GM23338 (cell line): ENCODE results near the gene FER. TPM values are rescaled to one million over a fixed set of nuclear protein-coding genes. Genes with fewer than 3 reads are reported as not detected.

ENCODE experiments used
- ATAC-seq: fragments of 200-7000 bp; cut with Tn5 transposase; 3 replicates; pipeline ENCODE4 v1.9.1; 2020
- DNase-seq: peaks from one replicate; pipeline ENCODE4 v3.0.0-alpha.2; 2015; ENCODE audit warnings: low spot score
- H2AFZ ChIP-seq: fragments of 200-600 bp; sonication (generic); 2 replicates; pipeline ENCODE4 v1.8.0; 2016; ENCODE audit warnings: antibody characterized with exemption, mild to moderate bottlenecking, moderate library complexity
- H3F3A ChIP-seq: fragments of 200-600 bp; sonication (generic); replicated peaks from 2 replicates; pipeline ENCODE4 v1.8.0; 2017; ENCODE audit warnings: antibody characterized with exemption, mixed run types, low read depth
- H3K27ac ChIP-seq: fragments of 200-600 bp; sonication (generic); 2 replicates; pipeline ENCODE4 v1.6.1; 2016; ENCODE audit warnings: low read depth
- H3K27me3 ChIP-seq: fragments of 200-600 bp; sonication (generic); 2 replicates; pipeline ENCODE4 v1.8.0; 2016; ENCODE audit warnings: mild to moderate bottlenecking, mixed run types, moderate library complexity; ENCODE audit not compliant: insufficient read depth
- H3K36me3 ChIP-seq: fragments of 200-600 bp; sonication (generic); 2 replicates; pipeline ENCODE4 v1.8.0; 2016; ENCODE audit warnings: mild to moderate bottlenecking; ENCODE audit not compliant: insufficient read depth
- H3K4me1 ChIP-seq: fragments of 200-600 bp; sonication (generic); 2 replicates; pipeline ENCODE4 v1.8.0; 2016; ENCODE audit warnings: mild to moderate bottlenecking, moderate library complexity; ENCODE audit not compliant: insufficient read depth
- H3K4me2 ChIP-seq: fragments of 200-600 bp; sonication (generic); 2 replicates; pipeline ENCODE4 v1.7.1; 2017; ENCODE audit warnings: mixed run types
- H3K4me3 ChIP-seq: fragments of 200-600 bp; sonication (generic); 2 replicates; pipeline ENCODE4 v1.6.1; 2016; ENCODE audit warnings: mixed run types
- H3K79me2 ChIP-seq: fragments of 200-600 bp; sonication (generic); replicated peaks from 2 replicates; pipeline ENCODE4 v1.8.0; 2017; ENCODE audit warnings: mild to moderate bottlenecking; ENCODE audit not compliant: insufficient read depth
- H3K9me2 ChIP-seq: fragments of 200-600 bp; sonication (generic); 2 replicates; pipeline ENCODE4 v1.8.0; 2017; ENCODE audit not compliant: insufficient read depth
- H4K20me1 ChIP-seq: fragments of 200-600 bp; sonication (generic); replicated peaks from 2 replicates; pipeline ENCODE4 v1.8.0; 2017; ENCODE audit warnings: mild to moderate bottlenecking; ENCODE audit not compliant: insufficient read depth
- H3K27ac Mint-ChIP-seq: 2 replicates; pipeline ENCODE4 v1.8.0; 2020; ENCODE audit warnings: inconsistent platforms, mild to moderate bottlenecking, moderate library complexity, mixed read lengths
- H3K27me3 Mint-ChIP-seq: 3 replicates; pipeline ENCODE4 v1.8.0; 2022; ENCODE audit warnings: low read depth, mild to moderate bottlenecking, moderate library complexity, mixed read lengths, inconsistent platforms; ENCODE audit not compliant: insufficient read depth, poor library complexity
- H3K36me3 Mint-ChIP-seq: 3 replicates; pipeline ENCODE4 v1.8.0; 2021; ENCODE audit warnings: low read depth, mild to moderate bottlenecking, inconsistent platforms, moderate library complexity, mixed read lengths
- H3K4me1 Mint-ChIP-seq: 3 replicates; pipeline ENCODE4 v1.8.0; 2020; ENCODE audit warnings: mild to moderate bottlenecking, inconsistent platforms, mixed read lengths
- H3K4me3 Mint-ChIP-seq: 3 replicates; pipeline ENCODE4 v1.8.0; 2021; ENCODE audit warnings: moderate library complexity, mild to moderate bottlenecking, inconsistent platforms, mixed read lengths
- H3K9me3 Mint-ChIP-seq: 3 replicates; pipeline ENCODE4 v1.8.0; 2020; ENCODE audit warnings: moderate library complexity, mild to moderate bottlenecking, inconsistent platforms, mixed read lengths
- CREB1 ChIP-seq: fragments of 250-450 bp; sonication (Bioruptor Pico); IDR thresholded peaks from 2 replicates; pipeline ENCODE4 v1.5.0; 2020; ENCODE audit warnings: low read depth, mild to moderate bottlenecking, moderate library complexity
- CTCF ChIP-seq, 2 experiments: fragments of 200-600 bp in 1 of 2; sonication (generic) in 1 of 2; conservative IDR thresholded peaks; 2 replicates each; pipeline versions ENCODE4 v1.5.1 to v1.6.1; 2016 to 2017; ENCODE audit warnings: antibody characterized with exemption in 2 of 2, low read depth in 2 of 2, mild to moderate bottlenecking in 2 of 2, moderate library complexity in 1 of 2
- ETS1 ChIP-seq: IDR thresholded peaks from 2 replicates; pipeline ENCODE4 v1.6.1; 2016; ENCODE audit warnings: antibody characterized with exemption
- EZH2 ChIP-seq: fragments of 200-600 bp; sonication (generic); IDR thresholded peaks from one replicate; pipeline ENCODE4 v1.8.0; 2017; ENCODE audit warnings: antibody characterized with exemption, mild to moderate bottlenecking, low read depth; ENCODE audit not compliant: unreplicated experiment
- JUNB ChIP-seq: IDR thresholded peaks from one replicate; pipeline ENCODE4 v1.6.1; 2016; ENCODE audit warnings: antibody characterized with exemption; ENCODE audit not compliant: unreplicated experiment
- NANOG ChIP-seq: IDR thresholded peaks from 2 replicates; pipeline ENCODE4 v1.6.1; 2016; ENCODE audit warnings: antibody characterized with exemption, borderline replicate concordance
- POLR2AphosphoS5 ChIP-seq: IDR thresholded peaks from 2 replicates; pipeline ENCODE4 v1.6.1; 2016; ENCODE audit warnings: antibody characterized with exemption, low read depth
- REST ChIP-seq: IDR thresholded peaks from one replicate; pipeline ENCODE4 v1.6.1; 2018; ENCODE audit warnings: antibody characterized with exemption; ENCODE audit not compliant: unreplicated experiment
- STAT1 ChIP-seq: IDR thresholded peaks from one replicate; pipeline ENCODE4 v1.6.1; 2016; ENCODE audit warnings: antibody characterized with exemption; ENCODE audit not compliant: unreplicated experiment
- ZNF331 ChIP-seq: fragments of 250-450 bp; sonication (Bioruptor Pico); IDR thresholded peaks from 2 replicates; pipeline ENCODE4 v1.5.0; 2020; ENCODE audit warnings: low read depth, mild to moderate bottlenecking, moderate library complexity
- polyA plus RNA-seq: library from polyadenylated mRNA; unstranded; fragments of >200 nt; fragmentation: Nextera tagmentation; extraction: Ambion mirVana; gene quantifications from 2 replicates; pipeline ENCODE4 v1.2.1, GENCODE V29; 2016
- total RNA-seq: library from RNA; depleted of rRNA; stranded (reverse); fragments of >200 nt; shearing (Covaris generic); gene quantifications from 2 replicates; pipeline ENCODE4 v1.2.3, GENCODE V29; 2014

Gene FER
- total and polyA plus RNA-seq, 2 experiments from 2014 or later: 17.4 to 34.8 TPM

GRCh38 chr5:109136906-109137305, 389.2 kb downstream of the FER start:
- no peak overlapping the region for H3K27ac Mint-ChIP-seq
- Histone ChIP-seq H3K27ac (no peak overlapping the region), H3K4me2 (no peak overlapping the region), H3K4me3 (no peak overlapping the region), H3K36me3 (no peaks in the 10 kb centered on the region), H3K79me2 (no peaks in the 10 kb centered on the region), H3K4me1 (no peaks in the 10 kb centered on the region), H3K9me2 (no peaks in the 10 kb centered on the region), H4K20me1 (no peaks in the 10 kb centered on the region), H3F3A (no peaks in the 10 kb centered on the region), H2AFZ (no peak overlapping the region), H3K27me3 (no peaks in the 10 kb centered on the region)
- no peak for TF ChIP-seq JUNB
- TF ChIP-seq EZH2: no peak
- TF ChIP-seq POLR2AphosphoS5: no peak
- no peak for TF ChIP-seq STAT1
- no peak for TF ChIP-seq ZNF331 (CRISPR knock-in tag)
- no peak for TF ChIP-seq CTCF (conservative IDR thresholded peaks at IDR 0.05; ENCODE audit: low read depth in 2 of 2)
- no peak for TF ChIP-seq CREB1 (CRISPR knock-in tag)
- no peak for TF ChIP-seq REST
- no peak for TF ChIP-seq NANOG
- TF ChIP-seq ETS1: no peak
- DNase-seq (no peak), ATAC-seq (no peak)
- no peaks in the 10 kb centered on the region for H3K36me3 Mint-ChIP-seq
- H3K9me3 Mint-ChIP-seq: no peaks in the 10 kb centered on the region
- H3K27me3 Mint-ChIP-seq: no peaks in the 10 kb centered on the region
- H3K4me3 Mint-ChIP-seq: no peak overlapping the region
- peaks cover 3% of the 10 kb centered on the region; the same call in 2 of the 3 replicates for H3K4me1 Mint-ChIP-seq
